Germinal center (tissue), 1 donor: Measurements from ENCODE around the gene TUT1.
A peak's percentile ranks its signal among the peaks of the same experiment; 100 is the strongest.
"Not testable (repeated sequence)": the region's sequence is repeated elsewhere in the genome, so short reads cannot be mapped to it uniquely, and the experiment has no call there.

ENCODE experiments used
- DNase-seq: peaks from one replicate; pipeline ENCODE4 v3.0.0; 2012; ENCODE audit warnings: mixed read lengths, low spot score

TUT1 gene

DNA sequence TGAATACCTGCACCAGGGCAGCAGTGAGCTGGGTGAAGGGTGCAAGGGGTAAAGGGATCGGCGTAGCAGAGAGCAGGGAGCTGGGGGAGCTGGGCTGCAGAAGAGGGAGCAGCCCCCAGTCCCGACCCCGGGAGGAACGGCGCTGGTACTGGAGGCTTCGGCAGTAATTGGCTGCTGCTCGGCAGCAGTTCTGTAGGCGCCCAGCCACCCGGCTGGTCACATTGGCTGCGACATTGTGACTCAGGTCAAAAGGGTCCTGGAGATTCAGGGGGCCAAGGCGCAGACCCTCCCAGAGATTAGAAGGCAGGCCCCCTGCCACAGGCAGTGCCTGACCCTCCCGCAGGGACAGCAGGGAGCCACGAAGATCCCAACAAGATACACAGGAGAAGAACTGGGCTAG lies 15.5 kb downstream of the TUT1 start:
- no peak for DNase-seq

DNA sequence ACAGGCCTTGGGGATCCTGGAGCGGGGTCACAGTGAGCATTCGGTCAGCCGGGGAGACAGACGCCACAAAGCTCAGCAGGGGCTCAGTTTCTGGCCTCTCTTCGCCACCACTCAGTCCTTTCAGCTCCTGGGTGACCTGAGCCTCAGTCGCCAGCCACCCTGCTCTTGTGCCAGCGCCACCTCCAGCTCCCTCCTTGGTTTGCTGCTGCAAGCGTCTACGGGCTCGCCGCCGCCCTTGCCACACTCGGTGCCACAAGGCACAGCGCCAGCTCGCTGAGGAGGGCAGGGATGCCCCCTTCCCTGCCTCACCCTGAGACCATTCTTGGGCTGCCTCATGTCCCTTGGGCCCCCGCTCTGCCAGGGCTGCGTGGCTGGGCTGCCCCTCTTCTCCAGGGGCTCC lies 16.2 kb downstream of the TUT1 start:
- DNase-seq: no peak

DNA sequence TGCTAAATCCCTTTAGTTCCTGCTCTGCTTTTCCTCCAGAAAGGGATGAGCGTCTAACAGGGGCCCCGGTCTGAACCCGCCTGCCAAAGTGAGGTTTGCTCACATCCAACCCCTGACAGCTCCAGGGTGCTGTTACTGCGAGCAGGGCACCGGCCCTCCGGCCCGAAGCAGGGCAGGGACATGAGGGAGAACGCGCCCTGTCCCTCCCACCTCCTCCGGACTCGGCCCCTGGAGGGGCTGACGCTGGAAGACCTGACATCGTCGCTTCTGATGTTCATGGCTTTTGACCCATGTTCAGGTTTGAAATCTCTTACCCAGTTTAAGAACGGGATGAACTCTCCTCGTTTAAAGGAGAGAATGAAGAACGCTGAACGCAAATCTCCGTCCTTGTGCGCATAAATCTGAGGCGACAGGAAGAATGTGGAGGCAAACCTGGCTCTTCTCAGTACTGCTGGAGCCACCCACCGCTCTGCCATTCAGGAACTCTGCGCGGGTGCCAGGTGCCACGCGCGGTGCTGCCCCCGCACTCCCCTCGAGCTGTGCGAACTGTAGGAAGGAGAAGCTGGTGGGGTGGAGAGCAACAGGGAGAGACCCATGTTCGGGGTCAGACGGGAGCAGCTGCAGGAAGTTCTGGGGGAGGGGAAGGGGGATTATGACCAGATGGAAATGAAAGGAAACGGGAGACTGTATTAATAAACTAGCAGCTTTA lies 16.8 kb downstream of the TUT1 start:
- peak; percentile 34 for DNase-seq

DNA sequence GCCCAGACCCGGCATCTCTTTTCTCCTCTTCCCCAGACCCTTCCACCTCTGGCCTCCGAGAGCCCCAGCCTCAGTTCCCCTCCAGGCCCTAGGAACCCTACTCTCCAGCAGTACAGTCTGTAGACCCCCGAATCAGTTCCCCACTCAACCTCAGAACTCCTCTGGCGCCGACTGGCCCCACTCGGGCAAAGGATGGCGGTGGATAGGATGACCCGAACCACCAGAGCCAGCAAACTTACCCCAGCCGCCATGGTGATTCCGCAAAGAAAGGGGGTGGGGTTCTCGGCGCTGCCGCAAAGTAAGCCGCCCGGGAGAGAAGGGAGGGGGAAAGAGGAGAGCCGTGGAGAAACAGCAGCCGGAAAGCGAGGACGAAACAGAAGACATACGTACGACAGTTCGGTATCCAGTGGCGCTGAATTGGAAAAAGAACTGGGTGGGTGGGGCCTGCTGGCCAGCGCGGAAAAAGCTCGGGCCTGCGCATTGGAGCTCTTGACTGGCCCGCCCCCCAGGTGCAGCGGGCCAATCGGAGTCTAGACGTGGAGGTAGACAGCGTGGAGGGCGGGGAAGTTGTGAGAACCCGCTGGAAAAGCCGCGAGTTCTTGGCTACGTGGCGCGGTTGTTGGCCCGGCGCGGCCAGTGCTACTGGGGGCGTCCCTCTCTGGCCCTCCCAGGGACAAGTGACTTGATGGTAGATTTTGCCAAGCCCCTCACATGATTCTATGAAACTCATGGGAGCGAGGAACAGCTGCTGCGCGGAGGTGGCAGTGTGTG lies 17.5 kb downstream of the TUT1 start, which contains the start of gene EEF1G:
Gene EEF1G (minus strand): TSS at position 300 of the 771 bp plus-strand sequence. CDS start 49 bp downstream, at position 251.
- DNase-seq: peak; percentile 99

DNA sequence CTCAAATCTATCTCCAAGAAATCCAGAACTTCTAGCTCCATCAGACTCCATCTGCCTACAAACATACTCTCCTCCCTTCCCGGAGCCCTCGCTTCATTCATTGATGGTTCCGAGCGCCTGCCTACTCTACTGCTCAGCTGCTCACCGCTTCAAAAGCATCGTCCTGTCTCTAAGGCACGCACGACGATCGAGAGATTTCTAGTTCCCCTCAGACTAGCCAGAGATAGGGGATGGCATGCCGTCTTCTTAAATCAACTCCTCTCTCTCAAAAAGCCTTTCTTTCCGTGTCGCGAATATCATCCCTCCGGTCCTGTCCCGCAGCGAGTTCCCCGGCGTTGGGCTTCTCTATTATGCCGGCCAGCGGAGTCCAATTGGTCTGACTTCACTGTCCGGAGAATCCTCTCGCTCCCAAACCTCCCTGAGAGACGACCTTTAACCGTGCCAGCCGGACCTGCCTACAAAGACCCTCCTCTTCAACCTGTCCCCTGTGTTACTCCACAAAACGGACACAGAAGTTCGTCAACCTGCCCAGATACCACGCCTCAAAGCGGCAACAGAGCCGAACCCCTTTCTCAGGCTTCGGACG lies 18.2 kb downstream of the TUT1 start:
- no peak for DNase-seq

DNA sequence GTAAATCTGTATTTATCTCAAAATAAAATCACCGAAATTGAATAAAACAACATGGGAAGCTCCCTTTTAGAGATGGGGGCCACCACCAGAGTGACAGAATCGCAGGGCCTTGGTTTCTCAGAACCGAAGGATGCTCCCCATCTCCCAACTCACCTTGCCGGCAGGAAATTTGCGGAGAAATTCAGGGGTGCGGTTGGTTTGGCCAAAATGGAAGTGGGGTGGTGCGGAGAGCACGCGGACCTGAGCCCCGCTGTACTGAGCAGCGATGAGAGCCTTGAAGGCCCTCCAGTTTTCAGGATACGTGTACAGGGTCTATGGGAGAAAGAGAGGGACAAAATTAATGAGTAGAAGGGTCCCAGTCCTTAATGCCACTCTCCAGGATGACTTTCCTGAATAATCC lies 18.9 kb downstream of the TUT1 start:
- no peak for DNase-seq

DNA sequence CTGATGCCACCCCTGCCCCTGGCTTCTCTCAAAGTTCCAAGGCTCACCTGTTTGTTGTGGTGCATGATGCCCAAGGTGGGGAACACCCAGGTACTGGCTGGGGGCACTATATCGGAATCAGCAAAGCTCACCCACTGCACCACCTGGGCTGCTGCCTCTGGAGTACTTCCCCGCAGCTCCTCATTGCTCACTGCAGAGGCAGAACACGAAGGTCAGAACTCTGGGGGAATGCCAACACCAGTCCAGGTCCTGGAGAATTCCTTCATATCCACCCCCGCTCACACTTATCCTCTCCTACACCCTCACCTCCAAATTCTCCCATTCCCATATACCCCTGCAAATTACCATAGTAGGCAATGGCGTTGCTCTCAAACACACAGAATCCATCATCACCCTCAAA lies 19.8 kb downstream of the TUT1 start:
- not testable (repeated sequence) for DNase-seq

DNA sequence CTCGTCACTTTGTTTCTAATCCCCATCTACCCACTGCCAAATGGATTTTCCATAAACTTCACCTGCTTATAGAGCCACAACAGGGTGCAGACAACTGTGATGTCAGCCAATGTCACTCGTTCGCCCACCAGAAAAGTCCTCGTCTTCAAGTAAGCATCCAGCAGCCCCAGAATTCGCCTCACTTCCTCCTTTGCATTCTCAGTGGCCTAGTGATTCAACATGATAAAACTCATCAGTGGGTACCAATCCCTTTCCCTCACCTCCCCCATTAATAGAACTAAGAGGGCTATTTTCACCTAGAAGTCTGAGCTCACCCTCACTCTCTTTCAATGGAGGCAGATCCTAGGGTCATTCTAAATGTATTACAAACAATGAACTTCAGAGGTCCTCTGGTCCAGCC lies 20.4 kb downstream of the TUT1 start:
- DNase-seq: not testable (repeated sequence)

DNA sequence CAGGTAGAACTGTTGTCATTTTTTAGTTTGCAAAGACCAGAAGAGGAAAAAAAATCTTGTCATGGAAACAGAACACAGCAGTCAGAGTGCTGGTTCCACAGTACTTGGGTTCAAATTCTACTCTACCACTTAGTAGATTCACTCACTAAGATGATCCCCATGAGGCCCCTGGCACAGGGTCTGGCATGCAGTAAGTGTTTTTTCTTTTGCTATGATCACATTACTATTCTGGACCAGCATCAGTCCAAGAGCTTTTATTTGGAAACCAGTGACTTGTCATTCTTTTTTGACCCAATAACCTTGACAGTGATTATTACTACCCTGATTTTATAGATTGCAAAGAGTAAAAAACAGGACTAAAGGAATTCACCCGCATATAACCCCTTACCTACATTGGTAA lies 21.7 kb downstream of the TUT1 start:
- no peak for DNase-seq

DNA sequence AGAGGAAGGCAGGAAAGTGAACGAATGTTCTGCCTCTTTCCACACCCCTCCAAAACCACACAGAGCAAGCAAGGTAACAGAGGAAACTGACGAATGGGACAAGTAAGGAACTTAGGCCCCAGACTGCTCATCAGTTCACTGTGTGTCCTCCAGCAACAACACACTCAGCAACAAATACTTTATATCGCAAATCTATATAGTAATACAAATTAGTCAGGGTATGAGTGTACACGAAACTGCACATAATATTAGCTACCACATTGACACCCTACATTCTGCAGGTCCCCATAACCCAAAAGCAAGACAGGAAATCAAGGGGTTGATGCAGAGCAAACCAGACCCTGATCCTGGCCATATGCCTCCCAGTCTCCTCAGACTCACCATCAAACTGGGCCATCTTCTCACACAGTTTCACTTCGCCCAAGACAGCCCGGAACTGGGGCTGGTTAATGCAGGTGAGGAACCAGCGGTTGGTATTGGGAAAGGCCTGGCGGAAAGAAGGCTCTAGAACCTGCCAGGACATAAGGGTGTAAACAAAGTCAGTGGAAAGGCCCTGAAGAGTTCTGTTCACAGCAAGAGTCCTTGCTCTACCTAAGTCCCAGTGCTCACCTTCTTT lies 24.2 kb downstream of the TUT1 start:
- DNase-seq: no peak

DNA sequence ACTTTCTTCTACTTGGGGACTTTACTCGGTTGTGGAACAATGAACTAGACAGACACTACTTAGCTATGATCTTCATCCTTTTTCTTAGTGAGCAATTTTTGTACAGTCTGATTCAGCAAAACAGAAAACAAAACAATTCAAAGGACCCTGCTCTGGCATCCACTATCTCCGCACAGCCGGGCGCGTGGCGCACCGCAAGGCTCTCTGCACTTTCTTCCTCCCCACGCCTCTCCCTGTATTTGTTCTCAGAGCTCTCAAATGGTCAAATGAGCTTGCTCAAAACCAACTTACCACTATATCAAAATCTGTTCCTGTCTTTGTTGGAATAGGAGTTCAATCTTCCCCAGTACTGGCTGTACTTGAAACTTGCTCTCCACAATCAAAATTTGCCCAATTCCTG lies 25.1 kb downstream of the TUT1 start:
- DNase-seq: no peak

DNA sequence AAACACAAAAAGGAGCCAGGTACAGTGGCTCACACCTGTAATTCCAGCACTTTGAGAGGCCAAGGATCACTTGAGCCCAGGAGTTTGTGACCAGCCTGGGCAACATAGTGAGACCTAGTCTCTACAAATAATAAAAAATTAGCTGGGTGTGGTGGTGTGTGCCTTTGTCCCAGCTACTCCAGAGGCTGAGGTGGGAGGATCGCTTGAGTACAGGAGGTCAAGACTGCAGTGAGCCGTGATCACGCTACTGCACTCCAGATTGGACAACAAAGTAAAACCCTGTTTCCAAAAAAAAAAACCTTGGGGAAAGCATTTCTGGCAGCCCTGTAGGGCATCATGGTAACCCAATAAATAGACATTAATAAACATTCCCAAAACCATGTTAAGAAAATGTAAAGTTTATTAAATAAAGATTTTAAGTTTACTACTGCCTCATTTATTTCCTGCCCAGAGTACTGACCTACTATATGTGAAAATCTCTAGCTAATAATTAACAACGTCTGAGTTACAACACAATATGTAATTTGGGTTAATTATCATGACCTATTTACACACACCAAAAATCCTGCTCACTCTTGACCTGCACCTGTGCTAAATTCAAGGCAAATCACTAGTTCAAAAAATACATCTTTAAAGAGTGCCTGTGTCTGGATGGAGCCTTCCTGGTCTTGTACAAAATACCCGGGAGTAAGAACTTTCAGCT lies 26.1 kb downstream of the TUT1 start:
- no peak for DNase-seq

DNA sequence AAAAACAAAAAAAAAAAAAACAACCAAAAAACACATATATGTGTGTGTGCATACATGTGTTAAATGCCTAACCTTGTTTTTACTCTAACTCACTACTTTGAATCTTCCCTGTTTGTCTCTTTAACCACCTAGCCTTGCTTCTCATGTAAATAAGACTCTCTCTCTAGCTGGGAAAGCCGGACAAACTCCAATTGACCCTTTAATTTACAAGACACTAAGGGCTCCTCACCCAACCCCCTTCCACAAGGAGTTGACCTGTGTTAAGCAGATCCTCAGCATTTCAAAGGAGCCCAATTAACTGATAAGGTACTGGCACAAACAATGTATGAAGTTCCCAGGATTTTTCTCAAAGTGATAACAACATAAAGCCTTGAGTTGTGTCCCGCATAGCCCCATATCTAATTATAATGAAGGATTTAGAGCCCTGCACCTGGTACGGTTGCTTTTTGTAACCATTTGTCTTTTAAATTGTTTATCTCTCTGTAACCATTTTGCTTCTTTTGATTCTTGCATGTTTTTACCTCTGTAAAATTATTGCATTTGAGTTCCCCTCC lies 29.6 kb downstream of the TUT1 start:
- DNase-seq: not testable (repeated sequence)

DNA sequence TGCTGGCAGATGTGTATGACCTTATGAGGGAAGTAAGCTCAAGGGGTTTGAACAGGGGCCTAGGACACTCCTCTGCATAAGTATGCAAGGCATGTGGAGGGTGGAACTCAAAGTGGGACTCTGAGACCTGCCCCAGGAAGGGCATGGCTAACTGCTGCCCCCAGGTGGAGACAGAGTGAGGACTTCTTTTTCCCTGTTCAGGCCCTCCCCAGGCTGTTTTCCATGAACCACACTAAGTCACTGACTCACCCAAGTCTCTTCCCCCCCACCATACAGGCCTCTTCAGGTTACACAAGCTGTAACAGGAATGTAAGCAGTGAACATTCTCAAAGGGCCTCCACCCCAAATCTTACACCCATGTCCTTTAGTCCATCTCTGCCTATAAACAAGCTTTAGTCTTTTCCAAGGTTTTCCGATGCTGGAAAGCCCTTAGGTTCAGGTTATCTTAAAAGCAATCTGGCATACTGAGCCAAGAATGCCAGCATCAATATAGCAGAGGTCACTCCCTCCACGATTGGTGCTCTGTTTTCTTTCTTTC lies 30.7 kb downstream of the TUT1 start:
- DNase-seq: peak; percentile 48

DNA sequence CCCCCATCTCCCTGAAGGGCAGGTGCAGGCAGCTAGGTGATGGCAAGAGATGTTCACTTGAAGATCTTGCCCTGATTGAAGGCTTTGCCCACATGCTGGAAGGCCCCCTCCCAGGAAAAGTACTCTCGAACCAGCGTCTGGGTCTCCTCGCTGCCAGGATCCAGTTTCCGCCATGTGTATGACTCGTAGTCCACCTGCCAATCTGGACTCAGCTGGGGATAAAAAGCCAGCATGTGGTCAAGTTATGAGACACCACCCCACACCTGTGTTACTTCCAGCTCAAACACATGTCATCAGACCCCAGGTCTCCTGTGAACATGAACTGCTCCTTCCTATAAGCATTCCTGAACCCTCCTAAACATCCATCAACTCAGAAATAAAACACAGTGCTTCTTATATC lies 31.7 kb downstream of the TUT1 start:
- DNase-seq: not testable (repeated sequence)

DNA sequence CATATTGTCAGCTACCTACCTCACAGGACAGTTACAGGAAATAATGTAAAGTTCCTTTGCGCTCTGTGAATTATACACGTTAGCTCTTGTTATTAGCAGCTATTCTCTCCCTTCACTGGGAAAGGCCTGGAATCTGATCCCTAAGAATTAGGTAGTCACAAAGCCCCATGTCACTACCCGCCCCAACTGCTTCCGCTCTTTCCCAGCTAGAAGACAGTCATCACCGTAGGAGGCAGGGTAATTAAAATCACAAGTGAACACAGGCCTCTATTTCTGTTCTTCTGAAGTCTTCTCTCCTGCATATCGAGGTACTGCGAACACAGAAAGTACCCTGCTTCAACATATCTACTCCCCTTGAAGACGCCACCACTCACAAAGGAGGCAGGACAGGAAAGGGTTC lies 32.1 kb downstream of the TUT1 start:
- no peak for DNase-seq

DNA sequence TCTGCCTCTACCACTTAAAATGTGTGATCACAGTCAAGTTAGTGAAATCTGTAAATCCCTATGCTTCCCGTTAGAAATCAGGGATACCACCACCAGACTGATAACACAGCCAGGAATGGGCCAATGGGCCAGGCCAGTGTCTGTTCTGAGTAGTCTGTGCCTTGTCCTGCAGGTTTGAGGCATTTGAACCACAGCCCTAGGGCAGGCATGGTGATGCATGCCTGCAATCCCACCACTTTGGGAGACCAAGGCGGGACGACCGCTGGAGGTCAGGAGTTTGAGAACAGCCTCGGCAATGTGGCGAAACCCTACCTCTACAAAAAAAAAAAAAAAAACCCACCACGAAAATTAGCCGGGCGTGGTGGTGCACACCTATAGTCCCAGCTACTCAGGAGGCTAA lies 32.7 kb downstream of the TUT1 start:
- DNase-seq: no peak

DNA sequence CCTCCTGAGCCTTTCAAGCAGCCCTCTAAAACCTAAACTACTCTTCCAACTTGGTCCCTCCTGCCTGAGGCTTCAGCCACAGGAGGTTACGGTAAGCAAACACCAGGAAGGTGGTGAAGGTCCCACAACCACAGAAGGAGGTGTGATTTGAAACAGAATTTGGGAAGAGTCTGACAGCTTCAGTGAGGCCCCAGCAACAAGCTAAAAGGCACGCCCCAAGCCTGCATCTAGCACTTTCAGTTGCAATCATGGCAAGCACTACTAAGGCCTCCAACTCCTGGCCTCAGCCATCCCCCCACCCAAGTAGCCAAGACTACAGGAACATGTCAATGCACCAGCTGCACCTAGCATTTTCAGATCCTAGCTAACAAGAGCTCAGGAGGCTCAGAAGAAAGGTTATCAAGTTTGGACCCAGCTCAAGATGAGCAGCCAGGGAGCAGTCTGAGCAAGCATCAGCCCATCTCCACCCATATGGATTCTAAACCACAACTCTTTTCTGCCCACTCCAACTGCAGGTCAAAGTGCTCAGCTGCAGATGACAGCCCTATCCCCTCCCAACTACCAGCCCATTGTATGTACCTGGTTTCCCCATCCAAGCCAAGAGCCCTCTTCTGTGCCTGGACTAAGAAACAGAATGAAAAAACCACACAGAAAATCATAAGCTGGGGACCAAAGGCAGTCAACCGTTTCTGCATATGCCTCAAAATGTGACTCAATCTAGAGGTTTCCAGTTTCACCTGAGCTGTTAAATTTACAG lies 34.3 kb downstream of the TUT1 start:
- DNase-seq: no peak

DNA sequence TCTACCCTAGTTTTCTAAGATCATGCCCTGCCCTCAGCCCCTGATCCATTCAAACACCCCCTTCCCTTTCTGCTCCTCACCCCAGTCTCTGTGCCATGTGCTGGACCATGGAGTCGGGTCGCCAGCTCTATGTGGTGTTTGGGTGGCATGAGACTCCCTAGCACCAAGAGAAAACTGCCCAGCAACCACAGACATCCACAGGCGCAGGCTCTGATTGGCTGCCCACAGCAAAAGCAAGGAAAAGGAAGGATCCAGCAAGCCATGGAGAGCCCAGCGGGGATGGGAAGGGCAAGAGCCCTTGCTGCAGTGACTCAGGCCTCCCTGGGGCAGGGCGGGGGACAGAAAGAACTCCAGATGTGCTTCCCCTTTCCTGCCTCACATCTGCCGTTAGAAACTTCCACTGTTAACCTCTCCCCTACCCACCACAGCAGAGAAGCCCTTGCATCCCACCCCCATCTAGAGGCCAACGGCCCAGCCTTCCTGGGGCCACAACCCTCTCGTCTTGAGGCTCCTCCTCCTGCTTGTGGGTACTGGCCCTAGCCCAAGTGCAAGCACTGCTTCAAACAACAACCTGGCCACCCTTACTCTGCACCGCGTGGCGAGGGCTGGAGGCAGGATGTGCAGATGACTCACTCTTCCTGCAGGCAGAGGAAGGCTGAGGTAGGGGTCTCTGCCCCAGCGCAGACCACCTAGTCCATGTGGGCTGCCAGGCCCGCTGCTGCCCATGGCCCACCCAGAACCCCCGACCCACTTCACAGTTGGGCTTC lies 35.0 kb downstream of the TUT1 start:
- peak; percentile 66 for DNase-seq
